ENCODE measurements around the gene PRICKLE3. TPM values are rescaled to one million over a fixed set of nuclear protein-coding genes. Genes with fewer than 3 reads are reported as not detected.

Gene PRICKLE3
- total RNA-seq, 4 donors from 2014 or later = 6.2 to 15.9 (median 9.6) TPM

DNA sequence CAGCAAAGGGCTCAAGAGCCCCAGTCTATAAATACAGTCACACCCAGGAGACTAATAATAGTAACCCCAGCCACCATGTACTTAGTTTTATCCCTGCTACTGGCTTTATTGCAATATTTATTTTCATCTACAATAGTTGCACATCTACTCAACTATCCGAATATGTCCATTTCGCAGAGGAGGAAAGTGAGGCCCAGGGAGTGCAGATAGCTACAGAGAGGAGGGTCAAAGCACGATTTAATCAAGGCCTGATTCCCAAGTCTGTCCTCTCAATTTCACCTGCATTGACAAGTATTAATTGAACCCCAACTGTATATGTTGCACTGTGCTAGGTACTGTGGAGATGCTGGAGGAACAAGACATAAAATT, 18.4 kb downstream of the PRICKLE3 start:
- no peaks in the 10 kb centered on the region for H3K36me3 ChIP-seq
- WGBS, 2 donors (ENCODE audit: low coverage in 1 of 2) = 53 to 71% methylated on average over 3 of the region's 3 CpGs
- ATAC-seq = no peak

DNA sequence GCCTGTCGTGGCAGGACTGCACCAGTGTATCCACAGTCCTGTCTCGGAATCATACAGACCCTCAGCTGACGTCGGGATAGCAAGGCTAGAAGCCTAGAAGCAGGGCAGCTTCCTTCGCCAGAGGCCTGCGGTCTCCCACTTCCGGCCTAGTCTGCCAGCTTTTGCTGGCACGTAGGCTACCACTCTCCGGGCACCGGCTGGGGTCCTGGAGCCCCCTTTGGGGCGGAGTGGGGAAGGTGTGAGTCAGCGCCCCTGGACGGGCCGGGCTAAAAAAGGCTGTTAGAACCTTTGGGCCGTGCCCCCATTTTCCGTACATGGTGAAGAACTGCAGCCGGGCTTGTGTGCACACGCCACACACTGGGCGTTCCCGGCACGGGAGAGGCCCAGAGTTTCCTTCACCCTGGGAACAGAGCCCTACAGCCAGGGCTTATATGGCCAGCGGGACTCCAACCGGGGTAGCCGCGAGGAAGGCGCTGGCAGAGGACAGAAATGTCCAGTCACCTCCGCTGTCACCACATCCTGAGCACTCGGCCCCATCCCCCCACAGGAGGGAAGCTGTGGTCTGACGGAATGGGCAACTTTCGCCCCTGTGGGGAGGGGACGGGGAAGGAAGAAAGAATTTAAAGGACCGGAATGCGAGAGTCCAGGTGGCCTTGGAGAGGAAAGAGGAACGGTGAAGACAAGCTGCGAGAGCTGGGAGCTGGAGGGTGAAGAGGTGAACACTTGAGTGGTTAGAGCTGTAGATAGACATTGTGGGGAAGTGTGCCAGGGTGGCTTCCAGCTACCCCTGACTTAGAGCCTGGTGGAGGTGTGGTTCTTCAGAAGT, 19.0 kb downstream of the PRICKLE3 start:
- peak; percentile 73 for ATAC-seq
- TF ChIP-seq POLR2AphosphoS5 (IDR thresholded peaks at IDR 0.05) (peak; percentile 72), EP300 (IDR thresholded peaks at IDR 0.05) (no peak), POLR2A (IDR thresholded peaks at IDR 0.05) (peak; percentile 58 to 62)
- Histone ChIP-seq H3K9me3 (no peaks in the 10 kb centered on the region), H3K4me1 (peaks cover 0 to 38% (median 0%) of the 10 kb centered on the region in 3 donors), H3K27ac (peak overlapping the region; percentile 89 to 96 (median 92)), H3K27me3 (no peaks in the 10 kb centered on the region), H3K36me3 (no peaks in the 10 kb centered on the region), H3K4me3 (peak overlapping the region; percentile 42 to 51)
- WGBS, 2 donors (ENCODE audit: low coverage in 1 of 2) = 0% methylated on average over 7 of the region's 35 CpGs; no CpG with 5 or more reads in 1 of the 2 donors

More for the DNA sequence above, 18.4 kb downstream of the PRICKLE3 start:
- peaks cover 0 to 40% (median 0%) of the 10 kb centered on the region in 3 donors for H3K4me1 ChIP-seq
- H3K9me3 ChIP-seq = no peaks in the 10 kb centered on the region
- TF ChIP-seq EP300 (IDR thresholded peaks at IDR 0.05) (no peak), POLR2A (IDR thresholded peaks at IDR 0.05) (no peak), POLR2AphosphoS5 (IDR thresholded peaks at IDR 0.05) (no peak)
- TF ChIP-seq, protein P1, sequence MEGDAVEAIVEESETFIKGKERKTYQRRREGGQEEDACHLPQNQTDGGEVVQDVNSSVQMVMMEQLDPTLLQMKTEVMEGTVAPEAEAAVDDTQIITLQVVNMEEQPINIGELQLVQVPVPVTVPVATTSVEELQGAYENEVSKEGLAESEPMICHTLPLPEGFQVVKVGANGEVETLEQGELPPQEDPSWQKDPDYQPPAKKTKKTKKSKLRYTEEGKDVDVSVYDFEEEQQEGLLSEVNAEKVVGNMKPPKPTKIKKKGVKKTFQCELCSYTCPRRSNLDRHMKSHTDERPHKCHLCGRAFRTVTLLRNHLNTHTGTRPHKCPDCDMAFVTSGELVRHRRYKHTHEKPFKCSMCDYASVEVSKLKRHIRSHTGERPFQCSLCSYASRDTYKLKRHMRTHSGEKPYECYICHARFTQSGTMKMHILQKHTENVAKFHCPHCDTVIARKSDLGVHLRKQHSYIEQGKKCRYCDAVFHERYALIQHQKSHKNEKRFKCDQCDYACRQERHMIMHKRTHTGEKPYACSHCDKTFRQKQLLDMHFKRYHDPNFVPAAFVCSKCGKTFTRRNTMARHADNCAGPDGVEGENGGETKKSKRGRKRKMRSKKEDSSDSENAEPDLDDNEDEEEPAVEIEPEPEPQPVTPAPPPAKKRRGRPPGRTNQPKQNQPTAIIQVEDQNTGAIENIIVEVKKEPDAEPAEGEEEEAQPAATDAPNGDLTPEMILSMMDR (IDR thresholded peaks at IDR 0.05) = no peak
- H3K27me3 ChIP-seq = no peaks in the 10 kb centered on the region
- peak overlapping the region; percentile 42 to 51 for H3K4me3 ChIP-seq
- H3K27ac ChIP-seq = peak overlapping the region; percentile 89 to 96 (median 92)

DNA sequence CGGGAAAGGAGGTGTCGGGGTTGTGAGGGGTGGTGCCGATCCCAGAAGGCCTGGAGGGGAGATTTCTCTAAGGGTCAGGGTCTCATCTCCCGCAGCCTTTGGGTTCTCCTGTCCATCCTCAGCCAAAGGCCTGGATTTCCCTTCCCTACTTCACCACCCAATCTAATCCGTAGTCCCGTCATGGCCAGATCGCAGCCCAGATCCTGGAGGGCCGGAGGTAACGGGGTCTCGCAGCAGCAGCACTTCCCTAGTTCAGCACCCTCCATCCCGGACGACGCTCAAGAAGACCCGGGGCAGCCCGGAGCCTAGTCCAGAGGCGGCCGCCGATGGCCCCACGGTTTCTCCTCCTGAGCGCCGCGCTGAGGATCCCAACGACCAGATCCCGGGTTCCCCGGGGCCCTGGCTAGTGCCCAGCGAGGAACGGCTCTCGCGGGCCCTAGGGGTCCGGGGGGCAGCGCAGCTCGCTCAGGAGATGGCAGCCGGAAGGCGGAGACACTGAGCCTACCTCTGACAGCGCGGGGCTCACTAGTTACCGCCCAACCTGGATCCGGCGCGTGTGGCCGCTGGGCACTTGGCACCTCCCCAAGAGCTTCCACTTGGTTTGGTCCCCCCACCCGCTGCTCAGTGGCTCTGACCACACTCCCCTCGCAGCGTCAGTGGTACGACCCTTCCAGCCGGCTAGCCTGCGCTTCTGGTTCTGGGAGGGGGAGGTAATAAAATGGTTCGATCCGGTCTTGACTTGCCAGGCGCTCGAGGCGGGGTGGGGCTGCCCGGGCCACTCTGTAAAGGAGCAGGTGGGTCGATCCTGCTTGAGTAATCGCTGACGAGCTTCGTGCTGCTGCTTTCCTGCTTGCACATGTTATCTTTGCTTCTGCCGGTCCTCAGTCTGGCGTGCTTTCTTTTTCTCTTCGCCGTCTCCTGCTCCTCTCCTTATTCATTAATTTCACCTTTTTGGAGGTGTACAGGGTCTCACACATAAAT, 20.0 kb downstream of the PRICKLE3 start:
- TF ChIP-seq POLR2AphosphoS5 (IDR thresholded peaks at IDR 0.05) = peak; percentile 63
- no peak for TF ChIP-seq EP300 (IDR thresholded peaks at IDR 0.05)
- TF ChIP-seq, protein P1 (IDR thresholded peaks at IDR 0.05) = peak in 2 of 4 experiments; percentile 18 to 58
- Histone ChIP-seq H3K27ac (peak overlapping the region; percentile 89 to 96 (median 92)), H3K27me3 (no peaks in the 10 kb centered on the region), H3K4me1 (peaks cover 0 to 38% (median 0%) of the 10 kb centered on the region in 3 donors), H3K36me3 (no peaks in the 10 kb centered on the region), H3K4me3 (peak overlapping the region; percentile 42 to 51), H3K9me3 (no peaks in the 10 kb centered on the region)
- peak; percentile 47 for ATAC-seq
- 15 to 44% methylated on average over 3 to 12 of the region's 61 CpGs for WGBS, 2 donors (ENCODE audit: low coverage in 1 of 2)

DNA sequence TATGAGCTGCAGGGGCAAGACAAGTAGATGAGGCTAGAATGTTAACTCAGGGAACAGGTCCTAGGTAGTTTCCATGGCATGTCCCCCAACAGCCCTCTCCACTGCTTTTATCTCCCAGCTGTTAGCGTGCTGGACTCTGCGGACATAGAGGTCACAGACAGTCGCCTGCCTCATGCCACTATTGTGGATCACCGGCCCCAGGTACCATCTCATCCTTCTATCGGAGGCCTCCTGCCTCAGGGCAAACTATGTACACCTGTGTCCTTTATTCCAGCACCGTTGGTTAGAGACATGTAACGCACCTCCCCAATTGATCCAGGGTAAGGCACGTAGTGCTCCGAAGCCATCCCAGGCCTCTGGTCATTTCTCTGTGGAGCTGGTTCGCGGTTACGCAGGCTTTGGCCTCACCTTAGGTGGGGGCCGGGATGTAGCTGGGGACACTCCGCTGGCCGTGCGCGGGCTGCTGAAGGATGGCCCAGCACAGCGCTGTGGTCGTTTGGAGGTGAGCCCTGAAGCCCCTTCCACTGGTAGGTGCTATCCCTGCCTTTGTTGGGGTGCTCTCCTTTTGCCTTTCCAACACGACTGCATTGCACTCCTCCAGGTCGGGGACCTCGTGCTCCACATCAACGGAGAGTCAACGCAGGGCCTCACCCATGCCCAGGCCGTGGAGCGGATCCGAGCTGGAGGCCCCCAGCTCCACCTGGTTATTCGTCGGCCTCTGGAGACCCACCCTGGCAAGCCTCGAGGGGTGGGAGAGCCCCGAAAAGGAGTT, 21.4 kb downstream of the PRICKLE3 start:
- ATAC-seq = no peak
- WGBS, 2 donors (ENCODE audit: low coverage in 1 of 2) = 78% methylated on average over 3 of the region's 31 CpGs; no CpG with 5 or more reads in 1 of the 2 donors

More for the DNA sequence above, 21.4 kb downstream of the PRICKLE3 start:
- Histone ChIP-seq H3K4me1 (peaks cover 0 to 34% (median 0%) of the 10 kb centered on the region in 3 donors), H3K36me3 (no peaks in the 10 kb centered on the region), H3K27me3 (no peaks in the 10 kb centered on the region), H3K27ac (peak overlapping the region; percentile 89 to 96 (median 92)), H3K9me3 (no peaks in the 10 kb centered on the region), H3K4me3 (no peak overlapping the region)
- TF ChIP-seq, protein P1 (IDR thresholded peaks at IDR 0.05) = no peak
- TF ChIP-seq EP300 (IDR thresholded peaks at IDR 0.05) (no peak), POLR2A (IDR thresholded peaks at IDR 0.05) (no peak), POLR2AphosphoS5 (IDR thresholded peaks at IDR 0.05) (no peak)

Measured in gastroesophageal sphincter (tissue), 4 donors.